ENCODE results near the gene MRNIP. TPM values are rescaled to one million over a fixed set of nuclear protein-coding genes. Genes with fewer than 3 reads are reported as not detected.

Gene MRNIP, protein sequence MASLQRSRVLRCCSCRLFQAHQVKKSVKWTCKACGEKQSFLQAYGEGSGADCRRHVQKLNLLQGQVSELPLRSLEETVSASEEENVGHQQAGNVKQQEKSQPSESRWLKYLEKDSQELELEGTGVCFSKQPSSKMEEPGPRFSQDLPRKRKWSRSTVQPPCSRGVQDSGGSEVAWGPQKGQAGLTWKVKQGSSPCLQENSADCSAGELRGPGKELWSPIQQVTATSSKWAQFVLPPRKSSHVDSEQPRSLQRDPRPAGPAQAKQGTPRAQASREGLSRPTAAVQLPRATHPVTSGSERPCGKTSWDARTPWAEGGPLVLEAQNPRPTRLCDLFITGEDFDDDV
- polyA plus RNA-seq (2011; rRNA removed): 21.4 and 26.1 TPM in 2 replicates
- polyA plus RNA-seq (2012; cell fraction: cytosol; rRNA removed): 19.4 and 20.7 TPM in 2 replicates
- polyA plus RNA-seq (2012; cell fraction: nucleus; rRNA removed): 155 and 197 TPM in 2 replicates
- polyA plus RNA-seq (2017; fragmentation: RNase III; extraction: RNeasy Plus Mini Kit Qiagen cat#74134 plus additional on column Dnase treatment): 29.7 to 35.9 TPM (median 30.5 TPM) in 3 replicates
- polyA minus RNA-seq (2011; rRNA and poly(A)+ RNA removed): 12.2 and 13.2 TPM in 2 replicates

GRCh38 chr5:179858586-179859427 lies at the start of gene MRNIP:
Gene MRNIP (minus strand): TSS chr5:179858817. CDS start chr5:179858796, 21 bp downstream.
- CTCF ChIA-PET: interaction anchor here (2.5 kb wide), 1 partner anchor 57 kb away, joined by 10 read pairs; no protein-coding TSS in a partner anchor
- peak within 1 kb of the TSS; percentile 75 for H3K4me3 ChIP-seq
- no peak for FAIRE-seq
- peak; percentile 92 to 98 for ATAC-seq
- DNase-seq (ENCODE audit: low read depth in 1 of 2, low spot score in 1 of 2): peak; percentile 86 to 97
- H3K27ac ChIP-seq: peak within 1 kb of the TSS; percentile 89 to 95
- peaks cover 9% of the 10 kb centered on the region; the same call in 2 of the 3 replicates for H3K4me1 ChIP-seq
- POLR2A ChIA-PET: interaction anchor here (1.5 kb wide), 1 partner anchor 38 kb away, joined by 4 read pairs; the partner anchor contains the start of gene SQSTM1
- peak within 1 kb of the TSS; percentile 85 for H3K4me2 ChIP-seq
- under 1% methylated on average over 55 of the region's 90 CpGs for WGBS (ENCODE audit: missing lambda C conversion rate)
- H3K9me3 ChIP-seq: no peaks in the 10 kb centered on the region
- TF ChIP-seq CHD2 (IDR thresholded peaks at IDR 0.05; ENCODE audit: low read length, partially characterized antibody) (no peak), JUN (IDR thresholded peaks at IDR 0.05) (peak; percentile 46 to 89; a peak in 4 of 5 replicates), HES2 (IDR thresholded peaks at IDR 0.05) (no peak), CBX2 (IDR thresholded peaks at IDR 0.05; ENCODE audit: borderline replicate concordance, low read depth) (no peak), MYC (IDR thresholded peaks at IDR 0.05; ENCODE audit: borderline replicate concordance, low read length) (peak; percentile 93), EHMT2 (IDR thresholded peaks at IDR 0.05; ENCODE audit: low read depth) (no peak), RAD21 (conservative IDR thresholded peaks at IDR 0.05 in 1 of 2, IDR thresholded peaks at IDR 0.05 in 1 of 2) (peak in 1 of 2 experiments; percentile 30; a peak in 2 of 5 replicates), HMGXB4 (CRISPR knock-in tag; IDR thresholded peaks at IDR 0.05; ENCODE audit: borderline replicate concordance) (no peak), PHF8 (IDR thresholded peaks at IDR 0.05; ENCODE audit: borderline replicate concordance, low read depth) (peak; percentile 21; the same call in 1 of the 2 replicates), HOXB5 (CRISPR knock-in tag; IDR thresholded peaks at IDR 0.05) (no peak), TFCP2L1 (CRISPR knock-in tag; IDR thresholded peaks at IDR 0.05) (0 out of 2 replicates have a peak, but pooled peaks have one; percentile 34), SMC3 (IDR thresholded peaks at IDR 0.05) (0 out of 3 replicates have a peak, but pooled peaks have one; percentile 18), POLR2A (IDR thresholded peaks at IDR 0.05; ENCODE audit: low read length) (peak; percentile 96), HOXA7 (CRISPR knock-in tag; IDR thresholded peaks at IDR 0.05) (no peak), FOSL2 (IDR thresholded peaks at IDR 0.05) (no peak), FOSL2 (CRISPR knock-in tag; IDR thresholded peaks at IDR 0.05) (no peak), POLR2AphosphoS2 (conservative IDR thresholded peaks at IDR 0.05; ENCODE audit: low read length) (peak; percentile 60; the same call in 1 of the 2 replicates), ZFP36 (IDR thresholded peaks at IDR 0.05; ENCODE audit: borderline replicate concordance, partially characterized antibody) (no peak), MAX (IDR thresholded peaks at IDR 0.05) (peak; percentile 92), RNF2 (IDR thresholded peaks at IDR 0.05; ENCODE audit: borderline replicate concordance, low read depth) (no peak), CHD4 (IDR thresholded peaks at IDR 0.05; ENCODE audit: borderline replicate concordance) (no peak), NFE2L2 (conservative IDR thresholded peaks at IDR 0.05; ENCODE audit: low read length) (no peak), ATOH8 (CRISPR knock-in tag; IDR thresholded peaks at IDR 0.05; ENCODE audit: low read depth) (no peak), SREBF2 (IDR thresholded peaks at IDR 0.05) (0 out of 2 replicates have a peak, but pooled peaks have one; percentile 11), HEYL (CRISPR knock-in tag; IDR thresholded peaks at IDR 0.05) (no peak), MAZ (IDR thresholded peaks at IDR 0.05; ENCODE audit: borderline replicate concordance, low read depth, low read length) (peak; percentile 54; the same call in 1 of the 2 replicates)
- TF ChIP-seq, protein P1, sequence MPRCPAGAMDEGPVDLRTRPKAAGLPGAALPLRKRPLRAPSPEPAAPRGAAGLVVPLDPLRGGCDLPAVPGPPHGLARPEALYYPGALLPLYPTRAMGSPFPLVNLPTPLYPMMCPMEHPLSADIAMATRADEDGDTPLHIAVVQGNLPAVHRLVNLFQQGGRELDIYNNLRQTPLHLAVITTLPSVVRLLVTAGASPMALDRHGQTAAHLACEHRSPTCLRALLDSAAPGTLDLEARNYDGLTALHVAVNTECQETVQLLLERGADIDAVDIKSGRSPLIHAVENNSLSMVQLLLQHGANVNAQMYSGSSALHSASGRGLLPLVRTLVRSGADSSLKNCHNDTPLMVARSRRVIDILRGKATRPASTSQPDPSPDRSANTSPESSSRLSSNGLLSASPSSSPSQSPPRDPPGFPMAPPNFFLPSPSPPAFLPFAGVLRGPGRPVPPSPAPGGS (IDR thresholded peaks at IDR 0.05): peak; percentile 73; the same call in 2 of the 3 replicates
- TF ChIP-seq, protein P2, sequence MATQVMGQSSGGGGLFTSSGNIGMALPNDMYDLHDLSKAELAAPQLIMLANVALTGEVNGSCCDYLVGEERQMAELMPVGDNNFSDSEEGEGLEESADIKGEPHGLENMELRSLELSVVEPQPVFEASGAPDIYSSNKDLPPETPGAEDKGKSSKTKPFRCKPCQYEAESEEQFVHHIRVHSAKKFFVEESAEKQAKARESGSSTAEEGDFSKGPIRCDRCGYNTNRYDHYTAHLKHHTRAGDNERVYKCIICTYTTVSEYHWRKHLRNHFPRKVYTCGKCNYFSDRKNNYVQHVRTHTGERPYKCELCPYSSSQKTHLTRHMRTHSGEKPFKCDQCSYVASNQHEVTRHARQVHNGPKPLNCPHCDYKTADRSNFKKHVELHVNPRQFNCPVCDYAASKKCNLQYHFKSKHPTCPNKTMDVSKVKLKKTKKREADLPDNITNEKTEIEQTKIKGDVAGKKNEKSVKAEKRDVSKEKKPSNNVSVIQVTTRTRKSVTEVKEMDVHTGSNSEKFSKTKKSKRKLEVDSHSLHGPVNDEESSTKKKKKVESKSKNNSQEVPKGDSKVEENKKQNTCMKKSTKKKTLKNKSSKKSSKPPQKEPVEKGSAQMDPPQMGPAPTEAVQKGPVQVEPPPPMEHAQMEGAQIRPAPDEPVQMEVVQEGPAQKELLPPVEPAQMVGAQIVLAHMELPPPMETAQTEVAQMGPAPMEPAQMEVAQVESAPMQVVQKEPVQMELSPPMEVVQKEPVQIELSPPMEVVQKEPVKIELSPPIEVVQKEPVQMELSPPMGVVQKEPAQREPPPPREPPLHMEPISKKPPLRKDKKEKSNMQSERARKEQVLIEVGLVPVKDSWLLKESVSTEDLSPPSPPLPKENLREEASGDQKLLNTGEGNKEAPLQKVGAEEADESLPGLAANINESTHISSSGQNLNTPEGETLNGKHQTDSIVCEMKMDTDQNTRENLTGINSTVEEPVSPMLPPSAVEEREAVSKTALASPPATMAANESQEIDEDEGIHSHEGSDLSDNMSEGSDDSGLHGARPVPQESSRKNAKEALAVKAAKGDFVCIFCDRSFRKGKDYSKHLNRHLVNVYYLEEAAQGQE (IDR thresholded peaks at IDR 0.05): no peak
